GM18873 (cell line): ENCODE measurements around the gene ADAMTS18.

ENCODE experiments used
- ATAC-seq: cut with Tn5 transposase; IDR thresholded peaks from one replicate; pipeline ENCODE4 v1.9.1; 2021; ENCODE audit warnings: mild to moderate bottlenecking, moderate library complexity, moderate number of reproducible peaks; ENCODE audit not compliant: unreplicated experiment, low FRiP score

Gene ADAMTS18

GRCh38 chr16:77238593-77238992 lies 196.2 kb downstream of the ADAMTS18 start:
- no peak for ATAC-seq

- peak; percentile 99 for ATAC-seq
These were observed 198.7 kb downstream of the ADAMTS18 start for GRCh38 chr16:77236063-77236511.

GRCh38 chr16:77234611-77235010 lies 200.2 kb downstream of the ADAMTS18 start:
- ATAC-seq, result no peak

- no peak for ATAC-seq
These were observed 200.9 kb downstream of the ADAMTS18 start for GRCh38 chr16:77233799-77234519.
